Endothelial cell of umbilical vein (primary cell): ENCODE measurements around the gene MYRIP.

Experiments used
- EZH2 ChIP-seq: IDR thresholded peaks from 2 replicates; pipeline ENCODE4 v1.6.1; 2012; ENCODE audit warnings: borderline replicate concordance, low read depth, mild to moderate bottlenecking, moderate library complexity, low read length, inconsistent platforms; ENCODE audit not compliant: severe bottlenecking
- FOS ChIP-seq: IDR thresholded peaks from 2 replicates; pipeline ENCODE4 v1.6.1; 2011; ENCODE audit warnings: mild to moderate bottlenecking, low read length, moderate library complexity, borderline replicate concordance; ENCODE audit not compliant: insufficient read depth
- GATA2 ChIP-seq: IDR thresholded peaks from 2 replicates; pipeline ENCODE4 v1.7.0; 2011; ENCODE audit warnings: low read depth, mild to moderate bottlenecking, moderate library complexity, mixed read lengths, low read length; ENCODE audit not compliant: insufficient read length, insufficient read depth
- JUN ChIP-seq: IDR thresholded peaks from 2 replicates; pipeline ENCODE4 v1.6.1; 2011; ENCODE audit warnings: borderline replicate concordance, low read depth; ENCODE audit not compliant: insufficient read length, insufficient read depth
- MYC ChIP-seq: IDR thresholded peaks from one replicate; pipeline ENCODE4 v1.6.1; 2011; ENCODE audit warnings: mild to moderate bottlenecking, low read depth, low read length
- POLR2A ChIP-seq: IDR thresholded peaks from 2 replicates; pipeline ENCODE4 v1.6.1; 2012; ENCODE audit warnings: low read depth, mild to moderate bottlenecking, control low read depth, low read length
- POLR2AphosphoS5 ChIP-seq: IDR thresholded peaks from 2 replicates; pipeline ENCODE4 v1.6.1; 2012; ENCODE audit warnings: low read depth, mild to moderate bottlenecking, control low read depth, low read length, moderate library complexity; ENCODE audit not compliant: insufficient read depth
- TF ChIP-seq, protein P1 (sequence below), 2 donors: IDR thresholded peaks; 1 replicate in 1 of 2; 2 replicates in 1 of 2; pipeline ENCODE4 v1.5.1; 2011; ENCODE audit warnings: low read length in 2 of 2, mild to moderate bottlenecking in 2 of 2, moderate library complexity in 2 of 2, control low read depth in 1 of 2, inconsistent platforms in 1 of 2, low read depth in 1 of 2; ENCODE audit not compliant: insufficient read depth in 1 of 2; ENCODE audit errors: extremely low read depth in 1 of 2
- TF ChIP-seq, protein P2 (sequence below): IDR thresholded peaks from 2 replicates; pipeline ENCODE4 v1.6.1; 2011; ENCODE audit not compliant: insufficient read depth, insufficient read length

DNA sequence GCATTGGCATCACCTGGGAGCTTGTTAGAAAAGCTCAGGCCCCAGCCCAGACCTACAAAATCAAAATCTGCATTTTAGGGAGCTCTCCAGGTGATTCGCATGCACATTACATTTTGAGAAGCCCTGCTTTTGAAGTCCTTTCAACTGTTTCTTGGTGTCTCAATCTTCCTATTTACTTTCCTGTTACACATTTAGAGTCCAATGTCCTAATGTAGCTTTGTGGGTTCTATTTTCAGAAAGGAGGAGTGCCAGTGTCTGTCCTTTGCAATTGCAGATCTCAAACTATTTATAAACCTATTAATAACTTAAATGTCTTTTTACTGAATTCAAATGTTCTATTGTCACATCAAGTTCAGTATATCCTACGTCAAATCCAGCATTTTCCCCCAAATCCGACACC, 27.8 kb upstream of the MYRIP start:
- TF ChIP-seq, protein P1, sequence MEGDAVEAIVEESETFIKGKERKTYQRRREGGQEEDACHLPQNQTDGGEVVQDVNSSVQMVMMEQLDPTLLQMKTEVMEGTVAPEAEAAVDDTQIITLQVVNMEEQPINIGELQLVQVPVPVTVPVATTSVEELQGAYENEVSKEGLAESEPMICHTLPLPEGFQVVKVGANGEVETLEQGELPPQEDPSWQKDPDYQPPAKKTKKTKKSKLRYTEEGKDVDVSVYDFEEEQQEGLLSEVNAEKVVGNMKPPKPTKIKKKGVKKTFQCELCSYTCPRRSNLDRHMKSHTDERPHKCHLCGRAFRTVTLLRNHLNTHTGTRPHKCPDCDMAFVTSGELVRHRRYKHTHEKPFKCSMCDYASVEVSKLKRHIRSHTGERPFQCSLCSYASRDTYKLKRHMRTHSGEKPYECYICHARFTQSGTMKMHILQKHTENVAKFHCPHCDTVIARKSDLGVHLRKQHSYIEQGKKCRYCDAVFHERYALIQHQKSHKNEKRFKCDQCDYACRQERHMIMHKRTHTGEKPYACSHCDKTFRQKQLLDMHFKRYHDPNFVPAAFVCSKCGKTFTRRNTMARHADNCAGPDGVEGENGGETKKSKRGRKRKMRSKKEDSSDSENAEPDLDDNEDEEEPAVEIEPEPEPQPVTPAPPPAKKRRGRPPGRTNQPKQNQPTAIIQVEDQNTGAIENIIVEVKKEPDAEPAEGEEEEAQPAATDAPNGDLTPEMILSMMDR (IDR thresholded peaks at IDR 0.05; ENCODE audit: extremely low read depth in 1 of 2, insufficient read depth in 1 of 2, low read depth in 1 of 2, low read length in 2 of 2): no peak
- TF ChIP-seq POLR2AphosphoS5 (no peak), POLR2A (no peak), EZH2 (no peak), GATA2 (no peak), MYC (no peak), JUN (no peak), FOS (no peak)
- TF ChIP-seq, protein P2, sequence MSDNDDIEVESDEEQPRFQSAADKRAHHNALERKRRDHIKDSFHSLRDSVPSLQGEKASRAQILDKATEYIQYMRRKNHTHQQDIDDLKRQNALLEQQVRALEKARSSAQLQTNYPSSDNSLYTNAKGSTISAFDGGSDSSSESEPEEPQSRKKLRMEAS: no peak
